Skeletal muscle tissue (tissue), 4 donors: ENCODE data around the gene GSTA5. TPM values are rescaled to one million over a fixed set of nuclear protein-coding genes. Genes with fewer than 3 reads are reported as not detected.
"Not testable (repeated sequence)": the region's sequence is repeated elsewhere in the genome, so short reads cannot be mapped to it uniquely, and the experiment has no call there.

ENCODE experiments used
- H3K27ac ChIP-seq: one replicate; pipeline ENCODE4 v1.7.0; 2013; ENCODE audit warnings: mild to moderate bottlenecking, low read depth, low read length, inconsistent platforms
- H3K27me3 ChIP-seq, 3 donors: one replicate each; pipeline ENCODE4 v1.7.0; 2013; ENCODE audit warnings: low read length in 3 of 3; ENCODE audit not compliant: control insufficient read depth in 3 of 3, insufficient read depth in 3 of 3
- H3K36me3 ChIP-seq, 3 donors: one replicate each; pipeline ENCODE4 v1.7.0; 2013; ENCODE audit warnings: low read length in 3 of 3; ENCODE audit not compliant: control insufficient read depth in 3 of 3, insufficient read depth in 3 of 3
- H3K4me1 ChIP-seq, 3 donors: one replicate each; pipeline ENCODE4 v1.7.0; 2013; ENCODE audit warnings: low read length in 3 of 3, mild to moderate bottlenecking in 3 of 3; ENCODE audit not compliant: control insufficient read depth in 3 of 3, insufficient read depth in 3 of 3
- H3K4me3 ChIP-seq, 3 donors: one replicate each; pipeline ENCODE4 v1.7.0; 2013; ENCODE audit warnings: low read length in 3 of 3
- H3K9ac ChIP-seq, 3 donors: one replicate each; pipeline ENCODE4 v1.7.0; 2013; ENCODE audit warnings: low read length in 3 of 3, mild to moderate bottlenecking in 3 of 3, moderate library complexity in 2 of 3, low read depth in 1 of 3
- H3K9me3 ChIP-seq, 3 donors: one replicate each; pipeline ENCODE4 v1.7.0; 2013; ENCODE audit warnings: low read length in 3 of 3; ENCODE audit not compliant: control insufficient read depth in 3 of 3
- total RNA-seq: library from RNA; depleted of rRNA; stranded (reverse); fragments of >200 nt; gene quantifications from one replicate; pipeline ENCODE4 v1.2.3, GENCODE V29; 2014
- donor health status: Osteomylitis.

The GSTA5 gene
- total RNA-seq, 1 donor from 2014 or later: not detected

GRCh38 chr6:52821842-52822241, 18.8 kb downstream of the GSTA5 start:
- Histone ChIP-seq H3K27ac (no peak overlapping the region), H3K9ac (no peak overlapping the region), H3K36me3 (no peaks in the 10 kb centered on the region), H3K27me3 (no peaks in the 10 kb centered on the region), H3K4me3 (no peak overlapping the region), H3K9me3 (no peaks in the 10 kb centered on the region), H3K4me1 (no peaks in the 10 kb centered on the region)

DNA sequence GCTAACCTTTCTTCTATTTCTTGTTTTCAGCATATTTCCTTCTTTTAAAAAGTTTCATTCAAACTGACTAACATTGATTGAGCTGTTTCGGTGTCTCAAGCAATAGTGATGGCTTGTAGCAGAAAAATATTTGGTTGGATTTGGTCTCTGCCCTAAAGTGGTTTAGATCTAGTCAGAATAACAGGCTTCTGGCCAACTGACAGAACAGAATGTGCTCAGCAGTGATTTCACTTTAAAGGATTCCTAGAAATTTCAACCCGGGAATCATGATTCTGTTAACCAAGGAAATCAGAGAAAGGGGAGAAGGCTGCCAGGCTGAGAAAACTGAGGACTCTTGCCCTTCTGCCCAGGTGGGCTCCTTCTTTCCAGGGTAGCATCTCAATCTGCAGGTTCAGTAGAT, 20.4 kb downstream of the GSTA5 start:
- no peak overlapping the region for H3K9ac ChIP-seq
- H3K4me3 ChIP-seq: no peak overlapping the region
- H3K9me3 ChIP-seq: no peaks in the 10 kb centered on the region
- H3K27me3 ChIP-seq: no peaks in the 10 kb centered on the region
- H3K36me3 ChIP-seq: no peaks in the 10 kb centered on the region
- H3K4me1 ChIP-seq: no peaks in the 10 kb centered on the region
- H3K27ac ChIP-seq: no peak overlapping the region

GRCh38 chr6:52815167-52816092, 25.2 kb downstream of the GSTA5 start:
- no peaks in the 10 kb centered on the region for H3K9me3 ChIP-seq
- no peaks in the 10 kb centered on the region for H3K27me3 ChIP-seq
- H3K27ac ChIP-seq: no peak overlapping the region
- H3K36me3 ChIP-seq: no peaks in the 10 kb centered on the region
- H3K4me3 ChIP-seq: no peak overlapping the region
- no peaks in the 10 kb centered on the region for H3K4me1 ChIP-seq
- H3K9ac ChIP-seq: no peak overlapping the region

- H3K27ac ChIP-seq, H3K4me1 ChIP-seq, H3K9ac ChIP-seq, H3K4me3 ChIP-seq, H3K9me3 ChIP-seq, H3K36me3 ChIP-seq, H3K27me3 ChIP-seq: not testable (repeated sequence)
These were observed 26.1 kb downstream of the GSTA5 start for GRCh38 chr6:52814545-52814944.

GRCh38 chr6:52809777-52810176, 30.8 kb downstream of the GSTA5 start:
- not testable (repeated sequence) for H3K27ac ChIP-seq, H3K36me3 ChIP-seq, H3K9ac ChIP-seq, H3K4me3 ChIP-seq, H3K9me3 ChIP-seq, H3K27me3 ChIP-seq, H3K4me1 ChIP-seq

GRCh38 chr6:52808660-52809059, 32.0 kb downstream of the GSTA5 start:
- no peaks in the 10 kb centered on the region for H3K4me1 ChIP-seq
- H3K27ac ChIP-seq: no peak overlapping the region
- no peak overlapping the region for H3K9ac ChIP-seq
- no peaks in the 10 kb centered on the region for H3K9me3 ChIP-seq
- no peak overlapping the region for H3K4me3 ChIP-seq
- no peaks in the 10 kb centered on the region for H3K27me3 ChIP-seq
- no peaks in the 10 kb centered on the region for H3K36me3 ChIP-seq

- H3K27me3 ChIP-seq, H3K4me1 ChIP-seq, H3K9ac ChIP-seq, H3K36me3 ChIP-seq, H3K9me3 ChIP-seq, H3K4me3 ChIP-seq, H3K27ac ChIP-seq: not testable (repeated sequence)
These were observed 36.9 kb downstream of the GSTA5 start, which contains the start of gene GSTA1 for GRCh38 chr6:52803668-52804255. Gene GSTA1, minus strand, starts transcription at chr6:52803816. Its CDS starts 4,549 bp downstream, at chr6:52799267.

- Histone ChIP-seq H3K4me1 (no peaks in the 10 kb centered on the region), H3K9ac (no peak overlapping the region), H3K4me3 (no peak overlapping the region), H3K36me3 (no peaks in the 10 kb centered on the region), H3K27ac (no peak overlapping the region), H3K9me3 (no peaks in the 10 kb centered on the region), H3K27me3 (no peaks in the 10 kb centered on the region)
These were observed 37.8 kb downstream of the GSTA5 start for GRCh38 chr6:52802806-52803205.

DNA sequence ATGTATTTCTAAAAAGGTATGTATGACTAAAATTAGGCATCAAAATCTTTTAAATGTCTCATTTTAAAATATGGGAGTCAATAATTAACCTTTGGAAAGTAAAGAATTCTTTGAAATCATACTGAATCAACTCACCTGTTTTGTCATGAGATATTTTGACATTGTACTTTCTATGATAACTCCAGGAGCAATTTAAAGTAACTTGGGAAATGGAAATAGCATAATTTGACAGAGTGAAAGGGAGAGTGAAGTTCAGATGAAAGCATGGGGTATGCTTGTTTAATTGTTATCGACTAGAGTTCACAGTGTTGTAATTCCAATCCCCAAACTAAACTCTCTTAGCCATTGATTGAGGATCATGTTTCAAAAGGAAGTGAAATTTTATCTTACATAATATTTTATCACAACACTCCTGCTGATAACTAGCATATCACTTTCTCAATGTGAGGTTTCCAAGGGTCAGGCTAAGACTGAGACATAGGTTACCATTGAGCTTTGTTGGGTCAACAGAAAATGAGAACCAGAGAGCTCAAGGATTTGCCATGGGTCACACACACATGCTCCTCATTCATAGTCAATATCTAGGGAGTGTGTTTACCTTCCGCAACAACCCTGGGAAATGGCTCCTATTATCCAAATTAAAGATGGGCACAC, 39.3 kb downstream of the GSTA5 start:
- Histone ChIP-seq H3K4me3 (no peak overlapping the region), H3K9ac (no peak overlapping the region), H3K36me3 (no peaks in the 10 kb centered on the region), H3K4me1 (no peaks in the 10 kb centered on the region), H3K27me3 (no peaks in the 10 kb centered on the region), H3K27ac (no peak overlapping the region), H3K9me3 (no peaks in the 10 kb centered on the region)

- not testable (repeated sequence) for H3K27ac ChIP-seq, H3K4me1 ChIP-seq, H3K9me3 ChIP-seq, H3K27me3 ChIP-seq, H3K36me3 ChIP-seq, H3K9ac ChIP-seq, H3K4me3 ChIP-seq
These were observed 41.3 kb downstream of the GSTA5 start for GRCh38 chr6:52799272-52799671.
